ENCODE results near the gene NSMCE4A.
"Not testable (repeated sequence)": the region's sequence is repeated elsewhere in the genome, so short reads cannot be mapped to it uniquely, and the experiment has no call there.

NSMCE4A gene

GRCh38 chr10:121942749-121943416 lies 32.1 kb downstream of the NSMCE4A start:
- no peak for DNase-seq (ENCODE audit: low read depth in 2 of 2, low spot score in 1 of 2)

DNA sequence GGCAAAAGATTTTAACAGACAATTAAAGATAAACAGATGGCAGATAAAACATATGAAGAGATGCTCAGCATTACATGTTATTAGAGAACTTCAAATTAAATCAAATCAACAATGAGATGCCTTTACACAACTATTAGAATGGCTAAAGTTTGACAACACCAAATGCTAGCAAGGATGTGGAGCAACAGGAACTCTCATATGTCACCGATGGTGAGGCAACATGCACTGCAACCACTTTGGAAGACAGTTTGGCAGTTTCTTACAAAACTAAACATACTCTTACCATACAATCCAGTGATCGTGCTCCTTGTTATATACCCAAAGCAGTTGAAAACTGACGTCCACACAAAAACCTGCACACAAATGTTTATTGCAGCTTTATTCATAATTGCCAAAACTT lies 33.5 kb downstream of the NSMCE4A start:
- no peak for DNase-seq (ENCODE audit: low read depth in 2 of 2, low spot score in 1 of 2)

- DNase-seq (ENCODE audit: low read depth in 2 of 2, low spot score in 1 of 2) = no peak
Measured at GRCh38 chr10:121936295-121936694, 38.7 kb downstream of the NSMCE4A start.

DNA sequence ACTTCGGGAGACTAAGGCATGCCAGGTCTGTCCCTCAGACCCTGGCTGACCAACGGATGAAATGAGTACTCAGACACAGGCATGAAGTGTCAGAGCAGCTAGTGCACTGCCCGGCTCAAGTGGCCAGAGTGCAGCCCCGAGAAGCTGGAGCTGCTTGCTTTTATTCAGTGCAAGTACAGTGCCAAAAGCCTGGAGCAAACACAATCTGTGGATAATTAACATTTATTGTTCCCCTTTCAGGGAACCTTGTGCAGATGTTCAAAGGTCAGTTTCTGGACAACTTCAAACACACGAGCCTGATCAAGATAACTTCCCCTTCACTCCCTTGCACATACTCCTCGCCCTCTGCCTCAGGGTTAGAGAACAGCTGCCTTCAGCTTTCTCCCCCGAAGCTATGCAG lies 39.3 kb downstream of the NSMCE4A start:
- no peak for DNase-seq (ENCODE audit: low read depth in 2 of 2, low spot score in 1 of 2)

- DNase-seq (ENCODE audit: low read depth in 2 of 2, low spot score in 1 of 2) = not testable (repeated sequence)
Measured at GRCh38 chr10:121930268-121931085, 44.5 kb downstream of the NSMCE4A start.

GRCh38 chr10:121929585-121930267 lies 45.3 kb downstream of the NSMCE4A start:
- DNase-seq (ENCODE audit: low read depth in 2 of 2, low spot score in 1 of 2) = not testable (repeated sequence)

DNA sequence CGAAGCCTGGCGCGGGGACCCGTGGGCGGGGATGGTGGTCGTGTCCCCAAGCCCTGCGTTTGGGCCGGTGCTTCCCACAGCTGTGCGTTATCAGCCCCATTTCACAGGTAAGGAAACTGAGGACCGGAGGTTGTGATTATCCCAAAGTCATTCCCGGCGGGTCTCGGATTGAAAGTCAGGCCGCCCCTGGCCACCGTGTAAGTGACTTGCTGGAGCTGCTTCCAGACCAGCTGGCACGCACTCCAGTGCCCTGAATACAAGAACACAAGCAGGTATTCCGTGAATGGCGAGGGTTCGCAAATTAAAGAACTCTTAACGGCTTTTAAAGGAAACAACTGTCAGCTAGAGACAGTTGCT lies 46.5 kb downstream of the NSMCE4A start:
- DNase-seq (ENCODE audit: low read depth in 2 of 2, low spot score in 1 of 2) = no peak

DNA sequence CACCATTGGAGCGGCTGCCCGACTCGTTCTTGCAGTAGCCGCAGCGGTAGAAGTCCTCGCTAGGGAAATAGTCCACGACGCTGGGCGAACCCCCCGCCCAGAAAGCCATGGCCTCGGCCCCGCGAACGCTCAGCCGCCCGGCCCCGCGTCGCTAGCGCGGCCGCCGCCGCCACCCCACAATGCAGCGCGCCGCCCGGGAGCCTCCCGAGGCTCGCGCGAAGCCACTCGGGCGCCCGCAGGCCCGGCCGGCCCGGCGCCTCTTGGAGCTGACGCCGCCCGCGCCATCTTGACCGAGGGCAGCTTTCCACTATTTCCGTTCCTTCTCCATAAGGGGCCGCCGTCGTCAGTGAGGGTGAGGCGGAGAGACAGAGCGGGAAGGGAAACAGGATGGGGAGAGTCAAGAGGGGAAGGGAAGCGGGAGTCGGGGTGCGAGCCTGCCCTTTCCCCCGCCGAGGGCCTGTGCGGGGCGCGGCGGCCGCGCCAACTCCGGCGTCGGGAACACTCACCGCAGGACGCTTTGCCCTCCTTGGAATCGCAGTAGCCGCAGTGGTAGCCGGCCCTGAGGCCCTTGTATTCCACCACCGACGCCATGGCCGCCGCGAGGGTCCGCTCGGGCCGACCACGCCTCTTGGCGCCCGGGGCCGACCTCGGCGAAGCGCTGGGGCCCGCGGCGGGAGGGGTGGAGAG lies 47.0 kb downstream of the NSMCE4A start, which contains the start of gene ATE1:
Gene ATE1, minus strand, starts transcription at position 191 of the 687 bp plus-strand sequence. Its CDS starts 82 bp downstream, at position 109.
- peak; percentile 53 to 67 for DNase-seq (ENCODE audit: low read depth in 2 of 2, low spot score in 1 of 2)

GRCh38 chr10:121927318-121927840 lies 47.6 kb downstream of the NSMCE4A start:
- peak in 1 of 2 donors; percentile 1 for DNase-seq (ENCODE audit: low read depth in 2 of 2, low spot score in 1 of 2)

GRCh38 chr10:121926671-121927317 lies 48.2 kb downstream of the NSMCE4A start:
- no peak for DNase-seq (ENCODE audit: low read depth in 2 of 2, low spot score in 1 of 2)

DNA sequence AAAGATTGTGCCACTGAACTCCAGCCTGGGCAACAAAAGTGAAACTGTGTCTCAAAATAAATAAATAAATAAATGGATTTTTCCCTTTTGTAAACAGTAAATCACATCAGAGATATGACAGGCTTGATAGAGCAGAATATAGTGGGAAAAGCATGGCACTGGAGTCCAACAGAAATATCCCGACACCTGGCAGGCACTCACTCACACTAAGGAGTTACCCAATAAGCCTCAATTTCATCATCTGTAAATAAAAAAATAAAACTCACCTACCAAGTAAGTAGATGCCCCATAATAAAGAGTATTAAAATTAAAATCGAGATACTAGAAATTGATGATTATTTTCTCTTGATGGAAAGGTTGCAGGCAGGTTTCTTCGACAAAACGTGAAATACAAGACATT lies 48.9 kb downstream of the NSMCE4A start:
- no peak for DNase-seq (ENCODE audit: low read depth in 2 of 2, low spot score in 1 of 2)

DNA sequence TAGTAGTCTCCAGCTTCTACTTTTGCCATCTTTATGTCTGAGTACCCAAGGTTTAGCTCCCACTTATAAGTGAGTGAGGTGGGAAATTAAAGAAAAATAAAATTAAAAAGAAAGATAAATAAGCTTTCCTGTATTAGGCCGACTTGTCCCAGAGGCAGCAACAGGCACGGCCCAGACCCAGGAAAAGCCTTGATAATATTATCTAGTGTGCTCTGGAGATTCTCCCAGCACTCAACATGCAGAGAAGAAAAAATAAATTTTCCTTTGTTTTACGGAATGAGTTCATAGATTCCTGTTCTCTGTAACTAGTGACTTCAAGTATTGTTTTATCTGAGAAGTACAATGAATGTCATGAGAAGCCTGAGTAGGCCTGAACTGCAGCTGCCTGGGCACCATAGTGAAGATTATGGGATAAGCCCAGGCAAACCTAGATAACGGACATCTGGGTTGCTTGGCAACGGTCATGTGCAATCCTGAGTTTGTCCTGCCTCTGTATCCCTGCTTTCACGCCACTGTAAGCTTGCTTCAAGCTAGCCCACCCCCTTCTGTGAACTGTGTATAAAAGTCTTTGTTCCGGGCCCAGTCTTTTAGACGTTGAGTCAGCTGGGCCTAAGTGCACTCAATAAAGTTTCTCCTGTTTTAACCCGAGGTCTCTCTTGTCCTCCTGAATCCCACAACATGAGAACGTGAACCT lies 53.6 kb downstream of the NSMCE4A start:
- no peak for DNase-seq (ENCODE audit: low read depth in 2 of 2, low spot score in 1 of 2)

DNA sequence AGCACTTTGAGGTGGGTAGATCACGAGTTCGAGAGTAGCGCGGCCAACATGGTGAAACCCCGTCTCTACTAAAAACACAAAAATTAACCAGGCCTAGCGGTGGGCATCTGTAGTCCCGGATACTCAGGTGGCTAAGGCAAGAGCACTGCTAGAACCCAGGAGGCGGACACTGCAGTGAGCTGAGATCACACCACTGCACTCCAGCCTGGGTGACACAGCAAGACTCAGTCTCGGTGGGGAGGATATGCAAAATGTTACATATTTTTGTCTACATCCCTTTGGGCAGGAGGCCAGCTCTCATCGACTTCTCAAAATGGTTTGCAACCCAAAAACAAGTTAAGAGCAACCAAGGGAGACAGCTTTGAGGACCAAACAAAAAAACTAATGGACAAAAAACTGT lies 55.4 kb downstream of the NSMCE4A start:
- DNase-seq (ENCODE audit: low read depth in 2 of 2, low spot score in 1 of 2) = no peak

- not testable (repeated sequence) for DNase-seq (ENCODE audit: low read depth in 2 of 2, low spot score in 1 of 2)
Measured at GRCh38 chr10:121918800-121919199, 56.2 kb downstream of the NSMCE4A start.

DNA sequence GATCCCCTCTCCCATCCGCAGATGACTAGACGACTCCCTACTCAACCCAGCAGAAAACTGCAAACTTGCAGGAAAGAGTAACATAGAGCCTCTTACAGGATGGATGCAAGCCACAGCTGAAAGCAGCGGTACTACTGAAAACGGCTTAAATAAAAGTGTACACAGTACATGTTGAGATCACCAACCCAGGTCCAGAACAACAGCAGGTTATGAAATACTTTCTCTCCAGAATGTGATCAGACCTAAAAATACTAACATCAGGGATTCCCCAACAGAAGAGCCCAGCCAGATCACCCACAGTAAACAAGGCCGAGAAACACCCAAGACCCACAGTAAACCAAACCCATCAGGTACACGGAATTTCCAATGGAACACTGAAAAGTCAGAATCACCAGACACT lies 60.4 kb downstream of the NSMCE4A start:
- DNase-seq (ENCODE audit: low read depth in 2 of 2, low spot score in 1 of 2) = no peak

- no peak for DNase-seq (ENCODE audit: low read depth in 2 of 2, low spot score in 1 of 2)
Measured at GRCh38 chr10:121911421-121911697, 63.7 kb downstream of the NSMCE4A start.

- DNase-seq (ENCODE audit: low read depth in 2 of 2, low spot score in 1 of 2) = no peak
Measured at GRCh38 chr10:121910673-121911420, 64.2 kb downstream of the NSMCE4A start.
